ENCODE results near the gene LUZP1.

DNA sequence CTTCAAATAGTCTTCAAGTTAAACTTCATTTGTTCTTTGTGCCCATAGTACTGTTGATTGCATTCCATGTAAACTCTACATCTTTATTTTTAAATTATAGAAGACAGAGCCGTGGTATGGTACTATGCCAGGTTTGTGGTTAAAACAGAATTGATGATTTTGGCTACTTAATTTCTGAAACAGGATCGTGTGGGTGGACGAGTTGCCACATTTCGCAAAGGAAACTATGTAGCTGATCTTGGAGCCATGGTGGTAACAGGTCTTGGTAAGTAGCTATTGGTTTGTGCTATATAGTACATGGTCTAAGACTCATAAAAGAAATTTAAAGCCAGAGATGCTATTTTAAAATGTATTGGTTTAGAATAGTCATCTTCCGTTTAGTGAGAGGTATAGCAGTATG lies 111.4 kb downstream of the LUZP1 start:
- TF ChIP-seq, protein P1, sequence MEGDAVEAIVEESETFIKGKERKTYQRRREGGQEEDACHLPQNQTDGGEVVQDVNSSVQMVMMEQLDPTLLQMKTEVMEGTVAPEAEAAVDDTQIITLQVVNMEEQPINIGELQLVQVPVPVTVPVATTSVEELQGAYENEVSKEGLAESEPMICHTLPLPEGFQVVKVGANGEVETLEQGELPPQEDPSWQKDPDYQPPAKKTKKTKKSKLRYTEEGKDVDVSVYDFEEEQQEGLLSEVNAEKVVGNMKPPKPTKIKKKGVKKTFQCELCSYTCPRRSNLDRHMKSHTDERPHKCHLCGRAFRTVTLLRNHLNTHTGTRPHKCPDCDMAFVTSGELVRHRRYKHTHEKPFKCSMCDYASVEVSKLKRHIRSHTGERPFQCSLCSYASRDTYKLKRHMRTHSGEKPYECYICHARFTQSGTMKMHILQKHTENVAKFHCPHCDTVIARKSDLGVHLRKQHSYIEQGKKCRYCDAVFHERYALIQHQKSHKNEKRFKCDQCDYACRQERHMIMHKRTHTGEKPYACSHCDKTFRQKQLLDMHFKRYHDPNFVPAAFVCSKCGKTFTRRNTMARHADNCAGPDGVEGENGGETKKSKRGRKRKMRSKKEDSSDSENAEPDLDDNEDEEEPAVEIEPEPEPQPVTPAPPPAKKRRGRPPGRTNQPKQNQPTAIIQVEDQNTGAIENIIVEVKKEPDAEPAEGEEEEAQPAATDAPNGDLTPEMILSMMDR (IDR thresholded peaks at IDR 0.05): no peak
- no peak for TF ChIP-seq POLR2A (IDR thresholded peaks at IDR 0.05)

All from adrenal gland (tissue), 5 donors.